IPS-18a (cell line): ENCODE measurements around the gene DENND2A.
"Not testable (repeated sequence)": the region's sequence is repeated elsewhere in the genome, so short reads cannot be mapped to it uniquely, and the experiment has no call there.

Experiments used
- H3K27ac ChIP-seq: one replicate; pipeline ENCODE4 v1.5.1; 2013; ENCODE audit warnings: low read length
- H3K27me3 ChIP-seq: one replicate; pipeline ENCODE4 v1.6.1; 2013; ENCODE audit warnings: mild to moderate bottlenecking, low read length; ENCODE audit not compliant: control insufficient read depth, insufficient read depth
- H3K36me3 ChIP-seq: one replicate; pipeline ENCODE4 v1.6.1; 2013; ENCODE audit warnings: low read depth, low read length; ENCODE audit not compliant: control insufficient read depth
- H3K4me1 ChIP-seq: one replicate; pipeline ENCODE4 v1.6.1; 2013; ENCODE audit warnings: low read depth, low read length; ENCODE audit not compliant: control insufficient read depth
- H3K4me3 ChIP-seq: one replicate; pipeline ENCODE4 v1.5.1; 2013; ENCODE audit warnings: low read length
- H3K9ac ChIP-seq: one replicate; pipeline ENCODE4 v1.6.1; 2013; ENCODE audit warnings: mild to moderate bottlenecking, low read length, moderate library complexity
- H3K9me3 ChIP-seq: one replicate; pipeline ENCODE4 v1.6.1; 2013; ENCODE audit warnings: low read depth, low read length; ENCODE audit not compliant: control insufficient read depth

DENND2A gene

DNA sequence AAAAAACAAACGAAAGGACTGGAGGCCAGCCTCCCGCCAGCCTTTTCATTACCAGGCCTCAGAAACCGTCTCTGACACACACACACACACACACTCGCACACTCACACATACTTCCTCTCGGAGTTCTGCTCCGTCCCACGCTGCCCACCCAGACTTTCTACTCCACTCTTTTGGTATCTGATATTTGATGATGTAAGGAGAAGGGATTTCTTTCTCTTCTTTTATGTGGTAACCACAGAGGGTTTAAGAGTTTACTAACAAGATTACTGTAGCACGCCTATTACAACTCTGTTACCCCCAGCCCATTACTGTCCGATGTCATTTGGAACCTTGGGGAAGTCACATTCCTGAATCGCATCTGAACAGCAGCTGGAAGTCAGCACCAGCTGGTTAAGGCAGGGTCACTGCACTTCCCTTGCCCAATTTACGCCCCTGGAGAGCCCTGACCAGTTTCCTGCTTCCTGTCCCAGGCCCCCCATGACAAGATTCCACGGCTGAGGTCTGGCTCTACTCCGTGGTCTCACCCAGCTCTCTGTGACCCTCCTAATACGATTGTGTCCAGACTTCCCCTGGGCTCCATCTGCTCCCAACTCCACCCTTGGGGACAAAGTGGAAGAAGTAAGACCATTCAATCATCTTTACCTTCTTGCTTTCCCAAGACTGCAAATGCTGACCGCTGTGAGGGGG is 1.1 kb downstream of the DENND2A start:
- Histone ChIP-seq H3K4me3 (peak overlapping the region; percentile 75), H3K36me3 (no peaks in the 10 kb centered on the region), H3K27me3 (peaks cover 29% of the 10 kb centered on the region), H3K4me1 (peaks cover 27% of the 10 kb centered on the region), H3K9me3 (no peaks in the 10 kb centered on the region), H3K27ac (no peak overlapping the region), H3K9ac (peak overlapping the region; percentile 64)

DNA sequence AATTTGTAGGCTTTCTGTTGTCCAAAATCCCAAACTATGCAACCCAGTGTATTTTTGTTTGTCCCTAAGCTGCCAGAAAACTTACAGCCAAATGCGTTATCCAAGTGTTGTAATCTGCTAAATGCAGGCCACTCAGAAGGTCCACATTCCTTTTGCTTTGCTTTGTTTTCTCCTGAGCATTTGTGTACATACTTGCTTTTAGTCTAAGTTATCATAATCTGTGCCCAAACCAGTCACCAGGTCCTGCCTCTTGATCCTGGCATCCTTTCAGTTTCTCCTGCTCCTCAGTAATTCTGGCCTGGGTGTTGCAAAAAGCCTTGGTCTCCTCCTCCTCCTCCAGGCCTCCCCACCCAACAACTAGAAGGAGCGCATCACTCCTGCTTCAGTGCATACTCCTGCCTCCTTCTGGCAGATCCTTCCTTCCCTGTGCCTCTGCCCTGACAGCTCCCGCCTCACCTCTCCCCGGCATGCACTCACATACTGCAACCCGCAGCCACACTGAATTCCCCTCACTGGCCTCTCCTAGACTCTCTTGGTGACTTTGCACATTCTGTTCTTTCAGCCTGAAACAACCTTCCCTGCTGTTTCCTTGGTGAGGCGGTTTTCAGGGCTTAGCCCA is 2.3 kb downstream of the DENND2A start:
- Histone ChIP-seq H3K27ac (no peak overlapping the region), H3K9ac (no peak overlapping the region), H3K4me3 (no peak overlapping the region)

DNA sequence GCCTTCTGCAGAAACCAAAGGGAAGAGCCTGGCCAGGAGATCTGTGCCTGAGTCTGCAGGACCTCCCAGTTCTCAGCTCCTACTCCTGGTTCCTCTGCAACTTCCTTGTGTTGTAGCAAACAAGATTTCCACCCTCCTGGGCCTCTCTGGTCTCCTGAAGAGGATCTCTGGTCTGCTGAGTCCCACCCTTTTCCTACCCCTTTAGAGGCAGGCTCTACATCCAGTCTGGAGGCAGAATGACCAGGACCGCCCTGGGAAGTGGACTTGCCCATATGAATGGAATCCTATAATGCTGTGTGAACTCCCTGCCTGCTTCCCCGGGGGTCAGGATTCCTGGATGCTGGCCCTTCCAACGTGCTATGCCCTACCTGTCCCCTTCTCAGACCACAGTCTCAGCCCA is 3.2 kb downstream of the DENND2A start:
- H3K27me3 ChIP-seq = peaks cover 26% of the 10 kb centered on the region
- no peak overlapping the region for H3K27ac ChIP-seq
- H3K36me3 ChIP-seq = no peaks in the 10 kb centered on the region
- no peak overlapping the region for H3K9ac ChIP-seq
- peaks cover 27% of the 10 kb centered on the region for H3K4me1 ChIP-seq
- no peaks in the 10 kb centered on the region for H3K9me3 ChIP-seq
- no peak overlapping the region for H3K4me3 ChIP-seq

More for the DNA sequence above, 2.3 kb downstream of the DENND2A start:
- H3K36me3 ChIP-seq = no peaks in the 10 kb centered on the region
- peaks cover 27% of the 10 kb centered on the region for H3K4me1 ChIP-seq
- H3K9me3 ChIP-seq = no peaks in the 10 kb centered on the region
- H3K27me3 ChIP-seq = peaks cover 29% of the 10 kb centered on the region

DNA sequence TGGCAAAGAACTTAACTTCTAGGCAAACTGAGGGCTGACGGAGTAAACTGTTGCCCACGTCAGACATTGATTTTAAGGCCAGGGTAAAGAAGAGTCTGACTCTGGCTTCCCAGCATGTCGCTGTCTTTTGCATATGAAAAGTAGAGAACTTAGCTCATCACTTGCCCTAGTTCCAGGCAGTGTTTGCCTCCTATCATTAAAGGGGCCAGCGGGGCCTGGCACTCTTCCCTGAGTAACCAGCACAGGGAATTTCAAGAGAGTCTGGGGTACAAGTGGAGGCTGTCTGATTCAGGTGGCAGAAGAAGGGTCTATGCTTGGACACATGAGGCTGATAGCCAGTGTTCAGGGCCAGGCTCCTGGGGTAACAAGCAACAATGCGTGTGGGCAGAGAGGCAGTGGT is 4.8 kb downstream of the DENND2A start:
- Histone ChIP-seq H3K36me3 (no peaks in the 10 kb centered on the region), H3K9ac (no peak overlapping the region), H3K4me1 (peaks cover 27% of the 10 kb centered on the region), H3K4me3 (peak overlapping the region; percentile 7), H3K27ac (no peak overlapping the region), H3K9me3 (no peaks in the 10 kb centered on the region), H3K27me3 (peaks cover 12% of the 10 kb centered on the region)

- Histone ChIP-seq H3K9me3 (no peaks in the 10 kb centered on the region), H3K27me3 (peaks cover 12% of the 10 kb centered on the region), H3K27ac (no peak overlapping the region), H3K9ac (no peak overlapping the region), H3K4me3 (peak overlapping the region; percentile 7), H3K36me3 (no peaks in the 10 kb centered on the region), H3K4me1 (peaks cover 27% of the 10 kb centered on the region)
These were observed 5.3 kb downstream of the DENND2A start for GRCh38 chr7:140635345-140635744.

GRCh38 chr7:140631602-140632001 is 9.0 kb downstream of the DENND2A start:
- no peak overlapping the region for H3K27ac ChIP-seq
- no peaks in the 10 kb centered on the region for H3K9me3 ChIP-seq
- peaks cover 16% of the 10 kb centered on the region for H3K4me1 ChIP-seq
- no peak overlapping the region for H3K4me3 ChIP-seq
- H3K36me3 ChIP-seq = no peaks in the 10 kb centered on the region
- no peaks in the 10 kb centered on the region for H3K27me3 ChIP-seq
- no peak overlapping the region for H3K9ac ChIP-seq

DNA sequence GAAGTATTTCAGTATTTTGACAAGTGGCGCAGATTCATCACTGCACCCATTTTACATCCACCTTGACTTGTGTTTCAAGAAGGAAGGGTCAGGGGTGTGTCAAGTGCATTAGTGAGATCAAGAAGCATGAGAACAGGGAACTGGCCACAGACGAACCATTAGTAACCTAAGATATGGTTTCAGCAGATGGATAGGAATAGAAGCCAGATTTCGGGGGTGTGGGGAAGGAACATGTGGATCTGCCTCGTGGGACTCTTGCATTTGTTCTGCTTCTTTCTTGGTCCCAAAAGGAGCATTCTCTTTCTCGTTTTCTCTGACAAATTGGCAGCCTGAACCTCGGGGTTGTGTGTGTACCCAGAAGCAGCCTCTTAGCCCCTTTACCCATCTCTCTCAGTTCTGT is 9.6 kb downstream of the DENND2A start:
- Histone ChIP-seq H3K9me3 (no peaks in the 10 kb centered on the region), H3K4me1 (peaks cover 17% of the 10 kb centered on the region), H3K36me3 (no peaks in the 10 kb centered on the region), H3K27me3 (no peaks in the 10 kb centered on the region), H3K9ac (no peak overlapping the region), H3K27ac (no peak overlapping the region), H3K4me3 (no peak overlapping the region)

- no peaks in the 10 kb centered on the region for H3K27me3 ChIP-seq
- no peaks in the 10 kb centered on the region for H3K9me3 ChIP-seq
- H3K4me1 ChIP-seq = peaks cover 12% of the 10 kb centered on the region
- H3K4me3 ChIP-seq = no peak overlapping the region
- no peak overlapping the region for H3K9ac ChIP-seq
- H3K36me3 ChIP-seq = no peaks in the 10 kb centered on the region
- peak overlapping the region; percentile 61 for H3K27ac ChIP-seq
These were observed 14.4 kb downstream of the DENND2A start for GRCh38 chr7:140625908-140626868.

- H3K27ac ChIP-seq, H3K9me3 ChIP-seq, H3K4me3 ChIP-seq, H3K27me3 ChIP-seq, H3K9ac ChIP-seq, H3K36me3 ChIP-seq: not testable (repeated sequence)
- peaks cover 12% of the 10 kb centered on the region for H3K4me1 ChIP-seq
These were observed 15.4 kb downstream of the DENND2A start for GRCh38 chr7:140625192-140625558.

DNA sequence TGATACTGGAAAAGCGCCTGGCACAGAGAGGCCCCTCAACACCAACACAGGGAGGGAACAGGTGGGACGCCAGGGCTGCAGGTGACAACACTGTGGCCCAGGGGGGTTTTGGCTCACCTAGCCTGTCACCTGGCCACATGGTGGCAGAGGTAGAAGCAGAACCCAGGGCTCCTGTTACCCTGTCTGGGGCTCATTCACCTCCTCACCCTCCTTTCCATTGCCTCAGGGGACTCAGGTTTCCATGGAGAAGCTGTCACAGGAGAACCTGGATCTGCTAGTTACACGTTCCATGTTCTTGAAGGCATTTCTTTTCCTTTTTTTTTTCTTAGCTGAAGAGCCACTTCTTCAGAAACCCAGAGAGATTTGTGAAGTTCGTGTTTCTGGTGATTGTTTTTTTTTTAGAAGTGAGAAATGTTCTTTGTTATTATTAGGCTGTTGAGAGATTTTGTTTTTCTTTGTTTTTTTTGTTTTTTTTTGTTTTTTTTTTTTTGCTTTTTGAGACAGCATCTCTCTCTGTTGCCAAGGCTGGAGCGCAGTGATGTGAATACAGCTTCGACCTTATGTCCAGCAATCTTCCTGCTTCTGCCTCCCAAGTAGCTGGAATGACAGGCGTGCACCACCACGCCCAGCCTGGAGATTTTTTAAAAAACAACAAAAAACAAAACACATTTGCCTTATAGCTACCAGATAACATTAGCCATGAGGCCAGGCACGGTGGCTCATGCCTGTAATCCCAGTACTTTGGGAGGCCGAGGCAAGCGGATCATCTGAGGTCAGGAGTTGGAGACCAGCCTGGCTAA is 16.0 kb downstream of the DENND2A start:
- H3K9ac ChIP-seq = no peak overlapping the region
- no peaks in the 10 kb centered on the region for H3K36me3 ChIP-seq
- no peaks in the 10 kb centered on the region for H3K9me3 ChIP-seq
- no peak overlapping the region for H3K4me3 ChIP-seq
- no peaks in the 10 kb centered on the region for H3K27me3 ChIP-seq
- no peak overlapping the region for H3K27ac ChIP-seq
- peaks cover 12% of the 10 kb centered on the region for H3K4me1 ChIP-seq

DNA sequence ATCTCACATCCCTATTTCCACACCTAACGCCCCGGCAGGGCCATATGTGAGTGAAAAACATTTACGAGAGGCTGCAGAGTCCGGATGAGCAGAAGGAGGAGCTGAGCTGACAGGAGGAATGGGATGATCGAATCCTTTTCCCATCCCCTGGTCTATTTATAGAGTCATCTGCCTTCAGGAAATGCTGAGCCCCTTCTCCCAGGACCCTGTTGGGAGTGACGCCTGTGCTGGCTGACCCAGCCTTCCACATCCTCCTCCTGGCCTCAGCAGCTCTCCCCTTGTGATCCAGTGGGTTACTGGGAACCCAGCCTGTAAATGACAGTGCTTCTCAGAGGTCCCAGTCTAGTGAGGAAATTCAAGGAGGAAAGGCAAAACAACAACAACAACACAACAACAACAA is 16.6 kb downstream of the DENND2A start:
- no peaks in the 10 kb centered on the region for H3K9me3 ChIP-seq
- no peaks in the 10 kb centered on the region for H3K27me3 ChIP-seq
- H3K4me1 ChIP-seq = peaks cover 12% of the 10 kb centered on the region
- H3K27ac ChIP-seq = no peak overlapping the region
- no peak overlapping the region for H3K9ac ChIP-seq
- H3K36me3 ChIP-seq = no peaks in the 10 kb centered on the region
- H3K4me3 ChIP-seq = no peak overlapping the region
